Measurements from ENCODE around the gene CALHM5. TPM values are rescaled to one million over a fixed set of nuclear protein-coding genes. Genes with fewer than 3 reads are reported as not detected.

The CALHM5 gene
- total and polyA plus RNA-seq, 10 of the 15 experiments (the other 5 are each of a cell fraction or from before 2014, with no cell fraction given) = not detected

DNA sequence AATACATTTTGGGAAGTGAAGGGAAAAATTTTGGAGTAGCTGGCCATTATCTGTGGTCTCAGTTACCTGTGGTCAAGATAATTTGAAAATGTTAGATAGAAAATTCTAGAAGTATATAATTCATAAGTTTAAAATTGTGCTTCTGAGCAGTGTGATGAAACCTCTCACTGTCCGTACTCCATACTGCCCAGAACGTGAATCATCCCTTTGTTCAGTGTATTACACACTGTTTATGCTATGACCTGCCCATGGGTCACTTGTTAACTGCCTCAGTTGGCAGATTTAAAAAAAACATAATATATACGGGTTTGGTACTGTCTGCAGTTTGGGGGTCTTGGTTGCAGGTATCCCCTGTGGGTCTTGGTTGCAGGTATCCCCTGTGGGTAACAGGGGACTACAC, 4.1 kb upstream of the CALHM5 start:
- no peak overlapping the region for H3K4me2 ChIP-seq (ENCODE audit: control insufficient read depth, insufficient read depth)
- intact Hi-C loops (cut with micrococcal nuclease; ENCODE audit: unreplicated experiment) = no loop called here
- ChIA-PET RAD21 (ENCODE audit: unreplicated experiment) (no interaction called here), SMC1A (ENCODE audit: uncharacterized antibody, unreplicated experiment) (no interaction called here), CTCF (no interaction called here), POLR2A (no interaction called here)
- H3K9ac ChIP-seq (ENCODE audit: control insufficient read depth, insufficient read depth, low read length) = no peak overlapping the region
- BruUV-seq (replicated peaks) = no TSS peak
- no peaks in the 10 kb centered on the region for H4K20me1 ChIP-seq (ENCODE audit: control insufficient read depth, insufficient read depth)
- no peaks in the 10 kb centered on the region for H3K27me3 ChIP-seq (replicated peaks in 1 of 2; ENCODE audit: control insufficient read depth in 2 of 2, insufficient read depth in 2 of 2, low read length in 1 of 2)
- peaks cover 9% of the 10 kb centered on the region for H3K4me1 ChIP-seq (ENCODE audit: control insufficient read depth, insufficient read depth, low read length)
- H3K27ac ChIP-seq (ENCODE audit: control insufficient read depth, insufficient read depth) = no peak overlapping the region
- DNase-seq (ENCODE audit: low read depth, low spot score) = no peak
- H3K79me2 ChIP-seq (ENCODE audit: control insufficient read depth, insufficient read depth, low read length) = no peaks in the 10 kb centered on the region
- no peak overlapping the region for H3K4me3 ChIP-seq
- no peaks in the 10 kb centered on the region for H3K9me3 ChIP-seq (replicated peaks; ENCODE audit: control insufficient read depth, insufficient read depth, low read length)
- no peak overlapping the region for H2AFZ ChIP-seq (ENCODE audit: control insufficient read depth, low read depth, low read length)
- FAIRE-seq = no peak
- no peak for ATAC-seq
- in situ Hi-C loops (cut with MboI) = no loop called here
- 65% methylated on average over 3 of the region's 3 CpGs for WGBS (ENCODE audit: insufficient coverage, insufficient replicate concordance, low lambda C conversion rate, missing lambda C conversion rate)
- no peaks in the 10 kb centered on the region for H3K36me3 ChIP-seq (ENCODE audit: control insufficient read depth in 2 of 2, insufficient read depth in 2 of 2, low read length in 1 of 2)
- no peak for TF ChIP-seq ZNF24 (IDR thresholded peaks at IDR 0.05)
- no peak for TF ChIP-seq POLR2AphosphoS2 (IDR thresholded peaks at IDR 0.05; ENCODE audit: low read depth, low read length)
- no peak for TF ChIP-seq SPI1 (IDR thresholded peaks at IDR 0.05; ENCODE audit: borderline replicate concordance, insufficient read depth, low read depth, low read length)
- no peak for TF ChIP-seq ZNF207 (IDR thresholded peaks at IDR 0.05; ENCODE audit: borderline replicate concordance)
- no peak for TF ChIP-seq MXI1 (IDR thresholded peaks at IDR 0.05; ENCODE audit: low read depth, low read length)
- TF ChIP-seq, protein P1, sequence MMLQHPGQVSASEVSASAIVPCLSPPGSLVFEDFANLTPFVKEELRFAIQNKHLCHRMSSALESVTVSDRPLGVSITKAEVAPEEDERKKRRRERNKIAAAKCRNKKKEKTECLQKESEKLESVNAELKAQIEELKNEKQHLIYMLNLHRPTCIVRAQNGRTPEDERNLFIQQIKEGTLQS (IDR thresholded peaks at IDR 0.05; ENCODE audit: borderline replicate concordance, extremely low read depth, low read depth, low read length) = no peak
- TF ChIP-seq, protein P2, sequence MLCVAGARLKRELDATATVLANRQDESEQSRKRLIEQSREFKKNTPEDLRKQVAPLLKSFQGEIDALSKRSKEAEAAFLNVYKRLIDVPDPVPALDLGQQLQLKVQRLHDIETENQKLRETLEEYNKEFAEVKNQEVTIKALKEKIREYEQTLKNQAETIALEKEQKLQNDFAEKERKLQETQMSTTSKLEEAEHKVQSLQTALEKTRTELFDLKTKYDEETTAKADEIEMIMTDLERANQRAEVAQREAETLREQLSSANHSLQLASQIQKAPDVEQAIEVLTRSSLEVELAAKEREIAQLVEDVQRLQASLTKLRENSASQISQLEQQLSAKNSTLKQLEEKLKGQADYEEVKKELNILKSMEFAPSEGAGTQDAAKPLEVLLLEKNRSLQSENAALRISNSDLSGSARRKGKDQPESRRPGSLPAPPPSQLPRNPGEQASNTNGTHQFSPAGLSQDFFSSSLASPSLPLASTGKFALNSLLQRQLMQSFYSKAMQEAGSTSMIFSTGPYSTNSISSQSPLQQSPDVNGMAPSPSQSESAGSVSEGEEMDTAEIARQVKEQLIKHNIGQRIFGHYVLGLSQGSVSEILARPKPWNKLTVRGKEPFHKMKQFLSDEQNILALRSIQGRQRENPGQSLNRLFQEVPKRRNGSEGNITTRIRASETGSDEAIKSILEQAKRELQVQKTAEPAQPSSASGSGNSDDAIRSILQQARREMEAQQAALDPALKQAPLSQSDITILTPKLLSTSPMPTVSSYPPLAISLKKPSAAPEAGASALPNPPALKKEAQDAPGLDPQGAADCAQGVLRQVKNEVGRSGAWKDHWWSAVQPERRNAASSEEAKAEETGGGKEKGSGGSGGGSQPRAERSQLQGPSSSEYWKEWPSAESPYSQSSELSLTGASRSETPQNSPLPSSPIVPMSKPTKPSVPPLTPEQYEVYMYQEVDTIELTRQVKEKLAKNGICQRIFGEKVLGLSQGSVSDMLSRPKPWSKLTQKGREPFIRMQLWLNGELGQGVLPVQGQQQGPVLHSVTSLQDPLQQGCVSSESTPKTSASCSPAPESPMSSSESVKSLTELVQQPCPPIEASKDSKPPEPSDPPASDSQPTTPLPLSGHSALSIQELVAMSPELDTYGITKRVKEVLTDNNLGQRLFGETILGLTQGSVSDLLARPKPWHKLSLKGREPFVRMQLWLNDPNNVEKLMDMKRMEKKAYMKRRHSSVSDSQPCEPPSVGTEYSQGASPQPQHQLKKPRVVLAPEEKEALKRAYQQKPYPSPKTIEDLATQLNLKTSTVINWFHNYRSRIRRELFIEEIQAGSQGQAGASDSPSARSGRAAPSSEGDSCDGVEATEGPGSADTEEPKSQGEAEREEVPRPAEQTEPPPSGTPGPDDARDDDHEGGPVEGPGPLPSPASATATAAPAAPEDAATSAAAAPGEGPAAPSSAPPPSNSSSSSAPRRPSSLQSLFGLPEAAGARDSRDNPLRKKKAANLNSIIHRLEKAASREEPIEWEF (IDR thresholded peaks at IDR 0.05; ENCODE audit: insufficient replicate concordance, low read depth, low read length) = no peak
- TF ChIP-seq, protein P3, sequence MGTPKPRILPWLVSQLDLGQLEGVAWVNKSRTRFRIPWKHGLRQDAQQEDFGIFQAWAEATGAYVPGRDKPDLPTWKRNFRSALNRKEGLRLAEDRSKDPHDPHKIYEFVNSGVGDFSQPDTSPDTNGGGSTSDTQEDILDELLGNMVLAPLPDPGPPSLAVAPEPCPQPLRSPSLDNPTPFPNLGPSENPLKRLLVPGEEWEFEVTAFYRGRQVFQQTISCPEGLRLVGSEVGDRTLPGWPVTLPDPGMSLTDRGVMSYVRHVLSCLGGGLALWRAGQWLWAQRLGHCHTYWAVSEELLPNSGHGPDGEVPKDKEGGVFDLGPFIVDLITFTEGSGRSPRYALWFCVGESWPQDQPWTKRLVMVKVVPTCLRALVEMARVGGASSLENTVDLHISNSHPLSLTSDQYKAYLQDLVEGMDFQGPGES (IDR thresholded peaks at IDR 0.05) = no peak
- TF ChIP-seq HDAC6 (IDR thresholded peaks at IDR 0.05; ENCODE audit: unreplicated experiment) = no peak
- TF ChIP-seq, protein P4, sequence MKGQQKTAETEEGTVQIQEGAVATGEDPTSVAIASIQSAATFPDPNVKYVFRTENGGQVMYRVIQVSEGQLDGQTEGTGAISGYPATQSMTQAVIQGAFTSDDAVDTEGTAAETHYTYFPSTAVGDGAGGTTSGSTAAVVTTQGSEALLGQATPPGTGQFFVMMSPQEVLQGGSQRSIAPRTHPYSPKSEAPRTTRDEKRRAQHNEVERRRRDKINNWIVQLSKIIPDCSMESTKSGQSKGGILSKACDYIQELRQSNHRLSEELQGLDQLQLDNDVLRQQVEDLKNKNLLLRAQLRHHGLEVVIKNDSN (IDR thresholded peaks at IDR 0.05; ENCODE audit: borderline replicate concordance, extremely low read length, insufficient read depth, low read depth, low read length) = no peak
- TF ChIP-seq GATAD2B (conservative IDR thresholded peaks at IDR 0.05; ENCODE audit: low read depth) = no peak
- no peak for TF ChIP-seq POLR2AphosphoS5 (IDR thresholded peaks at IDR 0.05; ENCODE audit: low read length)
- no peak for TF ChIP-seq EGR1 (IDR thresholded peaks at IDR 0.05; ENCODE audit: borderline replicate concordance in 1 of 2, low read depth in 2 of 2, low read length in 2 of 2)
- no peak for TF ChIP-seq LARP7 (IDR thresholded peaks at IDR 0.05)
- TF ChIP-seq, protein P5, sequence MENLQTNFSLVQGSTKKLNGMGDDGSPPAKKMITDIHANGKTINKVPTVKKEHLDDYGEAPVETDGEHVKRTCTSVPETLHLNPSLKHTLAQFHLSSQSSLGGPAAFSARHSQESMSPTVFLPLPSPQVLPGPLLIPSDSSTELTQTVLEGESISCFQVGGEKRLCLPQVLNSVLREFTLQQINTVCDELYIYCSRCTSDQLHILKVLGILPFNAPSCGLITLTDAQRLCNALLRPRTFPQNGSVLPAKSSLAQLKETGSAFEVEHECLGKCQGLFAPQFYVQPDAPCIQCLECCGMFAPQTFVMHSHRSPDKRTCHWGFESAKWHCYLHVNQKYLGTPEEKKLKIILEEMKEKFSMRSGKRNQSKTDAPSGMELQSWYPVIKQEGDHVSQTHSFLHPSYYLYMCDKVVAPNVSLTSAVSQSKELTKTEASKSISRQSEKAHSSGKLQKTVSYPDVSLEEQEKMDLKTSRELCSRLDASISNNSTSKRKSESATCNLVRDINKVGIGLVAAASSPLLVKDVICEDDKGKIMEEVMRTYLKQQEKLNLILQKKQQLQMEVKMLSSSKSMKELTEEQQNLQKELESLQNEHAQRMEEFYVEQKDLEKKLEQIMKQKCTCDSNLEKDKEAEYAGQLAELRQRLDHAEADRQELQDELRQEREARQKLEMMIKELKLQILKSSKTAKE (IDR thresholded peaks at IDR 0.05; ENCODE audit: low read depth, poor library complexity, severe bottlenecking) = no peak
